Activated CD8-positive, alpha-beta memory T cell treated with anti-CD3 and anti-CD28 coated beads, Interleukin-2, amount 50 U/mL, for 4 hours (primary cell): ENCODE results near the gene GNG13.
"Not testable (repeated sequence)": the region's sequence is repeated elsewhere in the genome, so short reads cannot be mapped to it uniquely, and the experiment has no call there.

ENCODE experiments used
- DNase-seq: peaks from one replicate; pipeline ENCODE4 v3.0.0-alpha.2; 2020

Gene GNG13

GRCh38 chr16:831571-832413, 31.3 kb upstream of the GNG13 start:
- no peak for DNase-seq

GRCh38 chr16:830871-831570, 30.5 kb upstream of the GNG13 start:
- DNase-seq: no peak

- DNase-seq: no peak
These were observed 29.8 kb upstream of the GNG13 start for GRCh38 chr16:830107-830870.

GRCh38 chr16:828891-829290, 28.4 kb upstream of the GNG13 start:
- no peak for DNase-seq

- DNase-seq: no peak
These were observed 27.0 kb upstream of the GNG13 start for GRCh38 chr16:827513-827912.

- no peak for DNase-seq
These were observed 25.0 kb upstream of the GNG13 start for GRCh38 chr16:825341-826061.

GRCh38 chr16:824601-825000, 24.1 kb upstream of the GNG13 start:
- no peak for DNase-seq

- DNase-seq: no peak
These were observed 23.7 kb upstream of the GNG13 start for GRCh38 chr16:824194-824593.

GRCh38 chr16:822909-823297, 22.4 kb upstream of the GNG13 start:
- DNase-seq: no peak

- no peak for DNase-seq
These were observed 21.8 kb upstream of the GNG13 start for GRCh38 chr16:822174-822908.

GRCh38 chr16:821751-822150, 21.2 kb upstream of the GNG13 start:
- DNase-seq: no peak

GRCh38 chr16:820748-821147, 20.2 kb upstream of the GNG13 start:
- DNase-seq: no peak

GRCh38 chr16:820044-820408, 19.5 kb upstream of the GNG13 start:
- not testable (repeated sequence) for DNase-seq

GRCh38 chr16:819336-820043, 19.0 kb upstream of the GNG13 start:
- DNase-seq: no peak

- DNase-seq: no peak
These were observed 18.1 kb upstream of the GNG13 start for GRCh38 chr16:818592-818991.

- DNase-seq: no peak
These were observed 17.6 kb upstream of the GNG13 start for GRCh38 chr16:818132-818531.

GRCh38 chr16:817001-817906, 16.7 kb upstream of the GNG13 start:
- no peak for DNase-seq

GRCh38 chr16:815861-816260, 15.3 kb upstream of the GNG13 start:
- DNase-seq: no peak

- DNase-seq: no peak
These were observed 14.4 kb upstream of the GNG13 start for GRCh38 chr16:814974-815373.

- DNase-seq: no peak
These were observed 13.4 kb upstream of the GNG13 start for GRCh38 chr16:813916-814412.
